Measurements from ENCODE around the gene MSMO1. TPM values are rescaled to one million over a fixed set of nuclear protein-coding genes. Genes with fewer than 3 reads are reported as not detected.

The MSMO1 gene
- total RNA-seq, 2 donors from 2014 or later, result 12.3 to 16.7 TPM

GRCh38 chr4:165324918-165325304 lies 2.6 kb upstream of the MSMO1 start:
- Histone ChIP-seq H3K27me3 (replicated peaks; ENCODE audit: insufficient read depth) (no peaks in the 10 kb centered on the region), H3K36me3 (no peaks in the 10 kb centered on the region), H3K27ac (no peak overlapping the region), H3K4me3 (no peak overlapping the region), H3K4me1 (ENCODE audit: control insufficient read depth in 1 of 2, low read depth in 2 of 2) (peaks cover 7 to 26% of the 10 kb centered on the region in 2 donors), H3K9me3 (no peaks in the 10 kb centered on the region)
- no peak for ATAC-seq (ENCODE audit: insufficient number of reproducible peaks, low FRiP score, low read depth)
- no peak for TF ChIP-seq CTCF (IDR thresholded peaks at IDR 0.05)
- DNase-seq (ENCODE audit: low spot score), result no peak

- DNase-seq (ENCODE audit: low spot score) (no peak), ATAC-seq (ENCODE audit: insufficient number of reproducible peaks, low FRiP score, low read depth) (no peak)
- Histone ChIP-seq H3K9me3 (no peaks in the 10 kb centered on the region), H3K4me3 (peak overlapping the region; percentile 83), H3K4me1 (ENCODE audit: control insufficient read depth in 1 of 2, low read depth in 2 of 2) (peaks cover 7 to 36% of the 10 kb centered on the region in 2 donors), H3K27me3 (replicated peaks; ENCODE audit: insufficient read depth) (no peaks in the 10 kb centered on the region), H3K27ac (peak overlapping the region in 1 of 2 donors; percentile 68), H3K36me3 (no peaks in the 10 kb centered on the region)
- TF ChIP-seq CTCF (IDR thresholded peaks at IDR 0.05), result no peak
Measured at GRCh38 chr4:165325732-165326512, 1.5 kb upstream of the MSMO1 start.

- peak overlapping the region; percentile 83 for H3K4me3 ChIP-seq
- ATAC-seq (ENCODE audit: insufficient number of reproducible peaks, low FRiP score, low read depth) (no peak), DNase-seq (ENCODE audit: low spot score) (no peak)
- H3K27me3 ChIP-seq (replicated peaks; ENCODE audit: insufficient read depth), result no peaks in the 10 kb centered on the region
- no peak for TF ChIP-seq CTCF (IDR thresholded peaks at IDR 0.05)
- H3K27ac ChIP-seq, result peak overlapping the region; percentile 68 to 87
- H3K36me3 ChIP-seq, result no peaks in the 10 kb centered on the region
- peaks cover 7 to 38% of the 10 kb centered on the region in 2 donors for H3K4me1 ChIP-seq (ENCODE audit: control insufficient read depth in 1 of 2, low read depth in 2 of 2)
- H3K9me3 ChIP-seq, result no peaks in the 10 kb centered on the region
Measured at GRCh38 chr4:165326831-165327210, 648 bp upstream of the MSMO1 start.

- peak overlapping the region; percentile 45 to 49 for H3K27ac ChIP-seq
Measured at GRCh38 chr4:165328101-165328425, 594 bp downstream of the MSMO1 start.

GRCh38 chr4:165328708-165329107 lies 1.2 kb downstream of the MSMO1 start:
- TF ChIP-seq CTCF (IDR thresholded peaks at IDR 0.05), result no peak
- ATAC-seq (ENCODE audit: insufficient number of reproducible peaks, low FRiP score, low read depth) (no peak), DNase-seq (ENCODE audit: low spot score) (no peak)
- peaks cover 7 to 42% of the 10 kb centered on the region in 2 donors for H3K4me1 ChIP-seq (ENCODE audit: control insufficient read depth in 1 of 2, low read depth in 2 of 2)
- H3K9me3 ChIP-seq, result no peaks in the 10 kb centered on the region
- no peaks in the 10 kb centered on the region for H3K36me3 ChIP-seq
- no peaks in the 10 kb centered on the region for H3K27me3 ChIP-seq (replicated peaks; ENCODE audit: insufficient read depth)
- H3K27ac ChIP-seq, result no peak overlapping the region
- H3K4me3 ChIP-seq, result peak overlapping the region; percentile 83

More at GRCh38 chr4:165328101-165328425, 594 bp downstream of the MSMO1 start:
- DNase-seq (ENCODE audit: low spot score) (no peak), ATAC-seq (ENCODE audit: insufficient number of reproducible peaks, low FRiP score, low read depth) (no peak)
- Histone ChIP-seq H3K9me3 (no peaks in the 10 kb centered on the region), H3K27me3 (replicated peaks; ENCODE audit: insufficient read depth) (no peaks in the 10 kb centered on the region), H3K36me3 (no peaks in the 10 kb centered on the region), H3K4me1 (ENCODE audit: control insufficient read depth in 1 of 2, low read depth in 2 of 2) (peaks cover 7 to 42% of the 10 kb centered on the region in 2 donors), H3K4me3 (peak overlapping the region; percentile 83)
- TF ChIP-seq CTCF (IDR thresholded peaks at IDR 0.05), result no peak

Data from thoracic aorta (tissue), 2 donors.